22Rv1 (cell line): ENCODE data around the gene TSC1.

Experiments
- ZFX ChIP-seq: fragments of 450-650 bp; IDR thresholded peaks from 2 replicates; pipeline ENCODE4 v1.6.1; 2017; ENCODE audit warnings: antibody characterized with exemption, borderline replicate concordance
- TF ChIP-seq, protein P1 (sequence below): fragments of 450-650 bp; IDR thresholded peaks from 2 replicates; pipeline ENCODE4 v1.5.1; 2017; ENCODE audit warnings: mild to moderate bottlenecking

DNA sequence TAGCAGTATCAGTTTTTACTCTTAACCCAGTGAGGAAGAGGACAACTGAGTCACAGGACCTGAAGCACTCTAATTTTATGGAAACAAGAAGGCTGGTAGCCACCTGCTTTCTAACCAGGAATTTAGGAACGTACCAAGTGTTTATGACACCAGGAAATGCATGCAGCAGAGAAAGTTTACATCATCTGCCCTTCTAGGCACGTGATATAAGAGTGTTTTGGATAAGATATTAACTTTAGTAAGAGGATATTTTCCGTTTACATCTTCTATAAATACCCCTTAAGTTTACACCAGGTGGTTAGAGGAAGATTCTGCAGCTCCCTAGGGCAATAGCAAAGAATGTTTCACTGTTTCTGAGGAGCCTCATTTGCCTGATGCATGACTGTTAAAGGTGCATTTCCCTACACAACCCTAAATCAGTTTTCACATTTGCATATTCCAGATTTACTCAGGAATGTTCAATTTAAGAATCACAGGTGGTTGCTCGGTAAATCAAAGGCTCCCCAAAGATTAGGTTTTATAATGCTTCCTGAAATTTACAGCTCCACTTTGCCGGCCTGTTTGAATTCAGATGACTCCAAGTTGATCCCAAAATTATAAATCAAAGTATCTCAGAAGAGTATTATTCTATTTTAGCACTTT, 1.8 kb downstream of the TSC1 start:
- TF ChIP-seq, protein P1, sequence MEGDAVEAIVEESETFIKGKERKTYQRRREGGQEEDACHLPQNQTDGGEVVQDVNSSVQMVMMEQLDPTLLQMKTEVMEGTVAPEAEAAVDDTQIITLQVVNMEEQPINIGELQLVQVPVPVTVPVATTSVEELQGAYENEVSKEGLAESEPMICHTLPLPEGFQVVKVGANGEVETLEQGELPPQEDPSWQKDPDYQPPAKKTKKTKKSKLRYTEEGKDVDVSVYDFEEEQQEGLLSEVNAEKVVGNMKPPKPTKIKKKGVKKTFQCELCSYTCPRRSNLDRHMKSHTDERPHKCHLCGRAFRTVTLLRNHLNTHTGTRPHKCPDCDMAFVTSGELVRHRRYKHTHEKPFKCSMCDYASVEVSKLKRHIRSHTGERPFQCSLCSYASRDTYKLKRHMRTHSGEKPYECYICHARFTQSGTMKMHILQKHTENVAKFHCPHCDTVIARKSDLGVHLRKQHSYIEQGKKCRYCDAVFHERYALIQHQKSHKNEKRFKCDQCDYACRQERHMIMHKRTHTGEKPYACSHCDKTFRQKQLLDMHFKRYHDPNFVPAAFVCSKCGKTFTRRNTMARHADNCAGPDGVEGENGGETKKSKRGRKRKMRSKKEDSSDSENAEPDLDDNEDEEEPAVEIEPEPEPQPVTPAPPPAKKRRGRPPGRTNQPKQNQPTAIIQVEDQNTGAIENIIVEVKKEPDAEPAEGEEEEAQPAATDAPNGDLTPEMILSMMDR = no peak
- no peak for TF ChIP-seq ZFX
